ENCODE results near the gene TBC1D13.
A peak's percentile ranks its signal among the peaks of the same experiment; 100 is the strongest.
"Not testable (repeated sequence)": the region's sequence is repeated elsewhere in the genome, so short reads cannot be mapped to it uniquely, and the experiment has no call there.

The TBC1D13 gene

DNA sequence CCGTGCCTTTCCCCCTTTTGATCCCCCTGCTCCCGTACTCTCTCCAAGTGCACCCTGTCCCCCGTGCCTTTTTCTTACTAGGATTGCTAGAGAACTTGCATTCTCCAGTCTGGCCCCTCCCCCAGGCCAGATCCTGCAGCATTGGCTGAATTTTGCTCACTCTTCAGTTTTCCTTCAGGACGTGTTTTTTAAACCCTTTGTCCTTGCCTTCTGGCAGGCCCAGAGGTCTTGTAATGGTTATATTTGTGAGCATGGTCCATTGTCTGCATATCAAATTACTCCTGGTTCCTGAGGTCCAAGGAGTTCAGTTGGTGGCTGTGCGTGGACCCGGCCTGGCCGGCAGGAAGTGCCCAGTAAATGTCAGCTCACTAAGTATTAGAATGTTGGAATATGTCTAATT lies 606 bp downstream of the TBC1D13 start:
- DNase-seq: no peak

DNA sequence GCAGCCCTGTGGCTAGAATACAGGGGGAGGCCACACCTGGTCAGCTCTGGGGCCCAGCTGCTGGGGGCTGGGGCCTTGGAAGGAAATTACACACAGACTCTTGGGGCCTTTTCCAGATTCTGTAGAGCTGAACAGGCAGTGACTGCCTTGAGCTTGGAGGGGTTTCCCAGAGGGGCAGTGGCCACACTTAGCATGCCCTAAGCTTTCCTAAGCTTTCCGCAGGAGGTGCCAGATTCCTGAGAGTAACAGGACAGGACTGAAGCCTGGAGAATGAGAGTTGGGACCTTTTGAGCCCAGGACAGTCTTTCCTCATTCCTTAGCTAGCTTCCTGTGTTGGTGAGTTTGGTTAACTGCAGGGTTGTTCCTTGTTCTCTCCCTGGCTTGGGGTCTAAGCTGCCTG lies 1.4 kb downstream of the TBC1D13 start:
- DNase-seq: no peak

DNA sequence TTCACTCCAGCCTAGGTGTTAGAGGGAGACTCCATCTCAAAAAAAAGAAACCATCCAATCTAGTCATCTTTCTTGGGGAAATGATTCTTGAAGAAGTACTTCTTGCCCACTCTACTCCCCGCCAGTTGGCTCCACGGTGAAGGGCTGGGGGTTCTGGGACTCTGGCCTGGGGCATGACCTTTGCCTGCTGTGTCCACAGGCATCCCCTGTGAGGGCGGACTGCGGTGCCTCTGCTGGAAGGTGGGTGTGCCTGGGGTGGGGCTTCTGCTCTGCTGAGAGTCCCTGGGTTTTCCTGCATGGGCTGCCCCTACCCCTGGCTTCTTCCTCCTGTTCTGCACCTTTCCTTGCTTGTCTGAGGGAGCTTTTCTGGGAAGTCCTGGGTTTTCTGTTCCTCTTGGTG lies 3.5 kb downstream of the TBC1D13 start:
- DNase-seq: no peak

DNA sequence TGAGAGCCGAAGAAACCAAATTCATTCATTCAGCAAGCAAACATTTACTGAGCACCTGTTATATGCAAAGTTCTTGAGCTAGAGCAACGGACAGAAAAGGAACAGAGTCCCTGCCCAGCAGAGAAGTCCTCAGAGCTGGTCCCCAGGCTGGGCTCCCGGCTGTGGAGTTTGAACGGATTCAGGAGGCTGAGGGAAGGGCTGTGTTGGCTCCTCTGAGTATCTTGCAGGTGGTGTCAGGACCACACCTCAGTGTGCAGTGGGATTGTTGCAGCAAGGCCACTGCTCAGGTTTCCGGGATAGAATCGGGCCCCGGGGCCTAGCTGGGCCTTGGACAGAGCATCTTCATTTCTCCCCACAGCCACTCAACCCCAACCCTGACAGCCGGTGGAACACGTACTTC lies 5.1 kb downstream of the TBC1D13 start:
- no peak for DNase-seq

DNA sequence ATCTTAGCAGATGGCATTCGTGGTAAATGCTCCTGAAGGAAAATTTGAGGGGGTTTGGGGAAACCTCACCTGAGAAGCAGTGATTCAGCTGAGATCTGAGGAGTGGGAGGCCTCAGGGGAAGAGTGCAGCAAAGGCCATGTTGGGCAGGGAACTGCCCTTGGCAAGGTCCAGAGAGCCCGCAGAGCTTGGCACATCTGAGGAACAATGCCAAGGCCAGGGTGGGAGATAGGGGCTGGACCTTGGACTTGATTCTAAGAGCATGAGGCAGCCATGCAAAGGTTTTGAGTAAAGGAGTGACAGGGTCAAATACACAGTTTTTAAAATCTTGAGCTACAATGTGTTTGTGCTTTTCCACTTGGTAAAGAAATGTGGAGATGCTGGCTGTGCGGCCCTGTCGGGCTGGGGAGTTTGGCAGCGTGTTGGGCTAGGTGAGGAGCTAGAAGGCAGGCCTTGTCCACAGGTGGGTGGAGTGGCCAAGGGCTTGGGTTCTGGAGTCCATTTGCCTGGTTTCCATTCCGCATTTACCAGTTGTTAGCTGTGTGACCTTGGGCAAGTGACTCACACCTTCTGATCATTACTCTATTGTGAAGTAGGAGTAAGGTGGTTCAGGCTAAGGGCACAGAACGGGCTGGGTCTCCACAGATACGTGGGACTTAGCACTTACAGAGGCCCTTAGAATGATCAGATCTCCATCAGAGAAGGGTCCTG lies 6.1 kb downstream of the TBC1D13 start:
- DNase-seq: no peak

DNA sequence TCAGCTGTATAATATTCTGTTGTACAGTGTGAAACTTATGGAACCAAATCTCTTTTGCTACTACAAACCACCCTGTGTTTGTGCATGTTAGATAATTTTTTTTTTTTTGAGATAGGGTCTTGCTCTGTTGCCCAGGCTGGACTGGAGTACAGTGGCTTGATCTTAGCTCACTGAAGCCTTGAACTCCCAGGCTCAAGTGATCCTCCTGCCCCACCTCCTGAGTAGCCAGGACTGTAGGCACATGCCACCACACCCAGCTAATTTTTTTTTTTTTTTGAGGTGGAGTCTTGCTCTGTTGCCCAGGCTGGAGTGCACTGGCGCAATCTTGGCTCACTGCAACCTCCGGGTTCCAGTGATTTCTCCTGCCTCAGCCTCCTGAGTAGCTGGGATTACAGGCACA lies 7.9 kb downstream of the TBC1D13 start:
- not testable (repeated sequence) for DNase-seq

DNA sequence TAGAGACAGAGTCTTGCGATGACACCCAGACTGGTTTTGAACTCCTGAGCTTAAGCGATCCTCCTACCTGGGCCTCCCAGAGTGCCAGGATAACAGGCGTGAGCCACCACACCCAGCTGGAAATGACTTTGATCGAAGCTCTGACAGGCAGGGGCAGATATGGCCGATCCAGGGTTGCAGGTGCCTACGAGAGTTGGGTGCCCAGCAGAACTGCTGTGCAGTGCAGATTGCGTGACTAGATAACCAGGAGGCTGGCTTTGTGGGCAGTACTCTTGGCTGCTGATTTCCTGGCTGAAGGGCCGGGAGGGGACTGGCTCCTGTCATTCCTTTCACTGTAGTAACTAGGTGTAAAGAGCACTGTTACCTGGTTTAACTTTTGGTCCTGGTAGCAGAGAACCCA lies 11.8 kb downstream of the TBC1D13 start:
- no peak for DNase-seq

DNA sequence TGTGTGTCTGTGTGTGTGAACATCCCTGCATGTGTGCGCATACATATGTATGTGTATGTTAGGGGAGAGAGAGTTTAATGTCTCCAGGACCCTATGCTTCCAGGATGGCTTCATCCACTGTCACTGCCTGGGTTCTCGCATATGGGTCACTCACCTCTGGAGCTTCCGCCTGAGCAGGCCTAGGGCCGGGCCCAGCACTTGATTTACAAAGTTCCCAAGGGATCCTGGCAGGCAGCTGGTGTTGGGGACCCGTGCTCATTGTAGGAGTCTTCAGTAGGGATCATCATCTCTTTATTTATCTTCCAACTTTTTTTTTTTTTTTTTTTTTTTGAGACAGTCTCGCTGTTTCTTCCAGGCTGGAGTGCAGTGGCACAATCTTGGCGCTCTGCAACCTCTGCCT lies 13.0 kb downstream of the TBC1D13 start:
- no peak for DNase-seq

DNA sequence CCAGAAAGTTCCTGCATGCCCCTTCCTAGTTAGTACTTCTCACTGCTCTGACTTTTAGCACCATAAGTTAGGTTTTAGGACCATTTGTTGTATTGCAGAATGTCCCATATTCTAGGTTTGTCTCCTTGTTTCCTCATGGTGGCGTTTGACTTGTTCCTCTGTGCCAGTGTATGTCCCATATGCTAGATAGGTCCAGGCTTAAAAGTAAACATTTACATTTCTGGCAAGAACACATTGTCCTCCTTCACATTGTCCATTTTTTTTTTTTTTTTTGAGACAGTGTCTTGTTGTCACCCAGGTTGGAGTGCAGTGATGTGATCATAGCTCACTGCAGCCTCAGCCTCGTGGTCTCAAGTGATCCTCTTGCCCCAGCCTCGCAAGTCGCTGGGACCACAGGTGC lies 15.4 kb downstream of the TBC1D13 start:
- no peak for DNase-seq

DNA sequence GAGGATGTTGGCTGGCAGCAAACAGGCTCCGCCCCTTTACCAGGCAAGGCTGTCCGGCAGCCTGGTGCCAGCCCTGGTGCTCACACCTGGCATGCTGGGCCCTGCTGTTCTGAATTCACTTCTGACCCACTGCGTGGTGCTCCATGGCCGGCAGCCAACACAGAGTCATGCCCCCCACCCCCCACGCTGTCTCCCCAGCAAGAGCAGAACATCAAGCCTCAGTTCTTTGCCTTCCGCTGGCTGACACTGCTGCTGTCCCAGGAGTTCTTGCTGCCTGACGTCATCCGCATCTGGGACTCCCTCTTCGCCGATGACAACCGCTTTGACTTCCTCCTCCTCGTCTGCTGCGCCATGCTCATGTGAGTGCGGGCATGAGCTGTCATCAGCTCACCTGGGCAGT lies 18.6 kb downstream of the TBC1D13 start:
- DNase-seq: no peak

DNA sequence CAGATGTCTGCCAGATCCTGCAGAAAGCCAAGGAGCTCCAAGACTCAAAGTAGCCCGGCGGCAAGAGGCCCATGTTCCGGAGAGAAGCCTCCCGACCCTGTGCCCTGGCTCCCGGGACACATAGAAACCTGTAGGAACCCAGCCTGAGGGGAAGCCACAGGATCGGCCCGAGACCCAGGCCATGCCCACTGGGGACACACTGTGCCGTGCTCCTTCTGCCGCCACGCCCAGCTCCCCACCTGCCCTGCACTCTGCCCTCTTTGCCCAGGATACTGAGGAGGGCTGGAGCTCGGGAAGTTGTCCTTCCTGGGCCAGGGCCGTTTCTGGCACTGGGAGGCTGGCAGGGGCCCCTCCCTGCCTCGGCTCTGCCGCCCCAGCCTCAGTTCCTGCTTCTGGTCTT lies 20.8 kb downstream of the TBC1D13 start:
- DNase-seq: no peak

DNA sequence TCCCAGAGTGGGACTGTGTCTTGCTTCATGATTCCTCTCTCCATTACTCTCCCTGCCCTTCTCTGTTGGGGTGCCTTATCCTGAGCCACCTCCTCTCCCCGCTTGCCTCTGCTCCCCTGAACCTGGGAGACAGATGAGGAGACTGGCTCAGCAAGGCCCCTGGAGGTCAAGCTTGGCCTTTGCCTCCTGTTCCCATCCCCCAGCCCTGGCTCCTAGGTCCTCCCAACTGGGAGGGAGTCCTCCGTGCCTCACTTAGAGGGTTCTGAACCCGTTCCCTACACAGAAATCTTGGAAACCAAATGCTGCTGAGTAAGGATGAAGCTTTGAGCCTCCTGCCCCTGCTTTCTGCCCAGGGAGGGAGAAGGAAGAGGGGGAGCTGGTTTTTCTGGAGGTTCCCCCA lies 21.5 kb downstream of the TBC1D13 start:
- no peak for DNase-seq

DNA sequence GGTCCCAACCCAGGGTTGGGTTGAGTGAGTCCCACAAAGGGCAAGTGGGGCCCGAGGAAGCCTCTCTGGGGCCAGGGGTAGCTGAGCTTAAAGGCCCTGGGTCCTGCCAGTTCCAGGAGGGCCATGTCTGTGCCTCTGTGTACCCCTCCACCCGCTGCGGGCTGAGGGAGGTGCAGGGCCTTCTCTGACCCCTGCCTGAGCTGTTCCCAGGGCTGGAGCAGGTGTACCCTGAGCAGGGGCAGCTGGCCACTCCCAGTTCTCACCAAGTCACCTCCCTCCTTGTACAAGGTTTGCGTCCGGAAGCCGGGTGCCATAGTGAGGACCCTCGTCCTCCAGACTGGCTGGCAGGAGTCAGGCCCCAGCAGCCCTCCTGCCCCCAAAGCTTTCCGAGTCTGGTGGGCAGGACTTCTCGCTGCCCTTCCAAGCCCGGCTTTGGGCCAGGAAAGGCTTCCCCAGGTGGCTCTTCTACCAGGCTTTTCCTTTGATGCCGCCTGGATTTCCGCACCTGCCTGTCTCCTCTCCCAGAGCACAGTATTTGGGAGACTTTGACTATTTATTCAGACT lies 22.1 kb downstream of the TBC1D13 start:
- DNase-seq: no peak

DNA sequence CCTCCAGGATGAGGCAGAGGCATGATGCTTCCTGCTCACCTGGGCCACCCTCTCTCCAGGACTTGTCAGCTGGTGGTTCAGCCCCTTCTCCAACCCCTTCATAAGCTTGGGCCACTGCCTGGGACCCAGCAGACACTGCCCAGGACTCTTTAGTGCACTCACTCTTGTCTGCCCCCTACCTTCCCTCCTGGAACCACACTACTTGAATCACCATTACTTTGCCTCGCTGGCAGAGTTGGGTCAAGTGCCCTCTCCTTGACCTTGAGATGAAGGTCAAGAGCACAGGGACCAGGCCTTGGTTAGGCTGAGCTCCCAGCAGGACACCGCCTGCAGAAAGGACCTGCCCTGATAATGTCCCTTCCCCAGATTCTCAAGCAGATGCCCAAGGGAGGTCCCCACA lies 22.8 kb downstream of the TBC1D13 start:
- no peak for DNase-seq

DNA sequence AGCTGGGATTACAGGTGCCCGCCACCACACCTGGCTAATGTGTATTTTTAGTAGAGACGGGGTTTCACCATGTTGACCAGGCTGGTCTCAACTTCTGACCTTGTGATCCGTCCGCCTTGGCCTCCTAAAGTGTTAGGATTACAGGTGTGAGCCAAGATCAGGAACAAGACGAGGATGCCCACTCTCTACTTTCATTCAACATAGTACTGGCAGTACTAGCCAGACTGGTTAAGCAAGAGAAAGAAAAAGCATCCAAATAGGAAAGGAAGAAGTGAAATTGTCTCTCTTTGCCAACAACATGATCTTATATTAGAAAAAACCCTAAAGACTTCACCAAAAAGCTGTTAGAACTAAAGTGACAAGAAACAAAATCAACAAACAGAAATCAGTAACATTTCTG lies 23.8 kb downstream of the TBC1D13 start:
- DNase-seq: no peak

DNA sequence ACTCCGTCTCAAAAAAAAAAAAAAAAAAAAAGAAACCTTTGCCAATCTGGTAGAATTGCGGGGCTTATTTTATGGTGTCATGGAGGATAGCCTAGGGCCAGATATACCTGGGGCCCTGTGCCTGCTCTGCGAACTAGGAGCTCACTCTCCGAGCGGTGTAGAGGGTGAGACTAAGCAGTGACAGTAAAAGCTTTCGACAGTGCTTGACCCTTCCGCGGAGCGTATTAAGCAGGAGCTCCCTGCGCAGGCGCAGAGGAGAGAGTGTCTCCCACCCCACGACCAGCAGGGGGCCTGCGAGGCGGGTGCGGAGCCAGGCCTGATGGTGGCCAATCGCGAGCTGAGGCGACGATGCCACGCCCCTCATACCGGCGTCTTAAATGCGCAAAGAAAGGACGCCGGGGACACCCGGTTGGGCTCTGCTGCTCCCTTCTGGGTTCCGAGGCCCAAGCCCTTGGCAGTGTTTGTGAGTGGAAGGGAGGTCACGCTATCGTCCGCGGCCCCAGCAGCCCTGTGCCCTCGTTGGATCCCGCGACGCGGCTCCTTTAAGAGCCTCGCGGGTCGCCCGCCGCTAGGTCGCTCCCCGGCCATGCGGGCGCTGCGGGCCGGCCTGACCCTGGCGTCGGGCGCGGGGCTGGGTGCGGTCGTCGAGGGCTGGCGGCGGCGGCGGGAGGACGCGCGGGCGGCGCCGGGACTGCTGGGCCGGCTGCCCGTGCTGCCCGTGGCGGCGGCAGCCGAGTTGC lies 31.2 kb downstream of the TBC1D13 start, which contains the start of gene ENDOG:
TSS of gene ENDOG (plus strand) at position 402 of the 740 bp plus-strand sequence. CDS start at position 587, 185 bp downstream.
- DNase-seq: peak; percentile 97

DNA sequence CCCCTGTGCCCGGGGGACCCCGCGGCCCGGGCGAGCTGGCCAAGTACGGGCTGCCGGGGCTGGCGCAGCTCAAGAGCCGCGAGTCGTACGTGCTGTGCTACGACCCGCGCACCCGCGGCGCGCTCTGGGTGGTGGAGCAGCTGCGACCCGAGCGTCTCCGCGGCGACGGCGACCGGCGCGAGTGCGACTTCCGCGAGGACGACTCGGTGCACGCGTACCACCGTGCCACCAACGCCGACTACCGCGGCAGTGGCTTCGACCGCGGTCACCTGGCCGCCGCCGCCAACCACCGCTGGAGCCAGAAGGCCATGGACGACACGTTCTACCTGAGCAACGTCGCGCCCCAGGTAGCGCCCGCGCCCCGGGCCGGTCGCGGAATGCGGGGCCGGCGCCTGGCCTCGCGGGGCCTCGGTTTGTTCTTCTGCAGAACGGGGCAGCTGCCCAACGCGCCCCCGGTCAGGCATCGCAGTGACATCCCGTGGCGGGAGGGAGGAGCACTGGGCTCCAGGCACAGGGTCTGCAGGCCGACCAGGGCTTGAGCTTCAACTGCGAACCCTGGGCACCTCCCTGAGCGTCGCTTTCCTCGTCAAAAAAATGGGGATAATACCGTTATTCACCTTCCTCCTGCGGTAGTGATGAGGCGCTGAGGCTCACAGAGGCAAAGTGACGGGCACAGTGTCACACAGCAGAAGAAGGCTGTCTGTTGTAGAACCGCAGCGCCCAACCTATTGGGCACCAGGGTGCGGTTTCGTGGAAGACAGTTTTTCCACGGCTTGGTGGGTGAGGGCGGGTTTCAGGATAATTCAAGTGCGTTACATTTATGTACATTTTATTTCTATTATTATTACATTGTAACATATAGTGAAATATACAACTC lies 32.0 kb downstream of the TBC1D13 start:
- peak; percentile 45 for DNase-seq

DNA sequence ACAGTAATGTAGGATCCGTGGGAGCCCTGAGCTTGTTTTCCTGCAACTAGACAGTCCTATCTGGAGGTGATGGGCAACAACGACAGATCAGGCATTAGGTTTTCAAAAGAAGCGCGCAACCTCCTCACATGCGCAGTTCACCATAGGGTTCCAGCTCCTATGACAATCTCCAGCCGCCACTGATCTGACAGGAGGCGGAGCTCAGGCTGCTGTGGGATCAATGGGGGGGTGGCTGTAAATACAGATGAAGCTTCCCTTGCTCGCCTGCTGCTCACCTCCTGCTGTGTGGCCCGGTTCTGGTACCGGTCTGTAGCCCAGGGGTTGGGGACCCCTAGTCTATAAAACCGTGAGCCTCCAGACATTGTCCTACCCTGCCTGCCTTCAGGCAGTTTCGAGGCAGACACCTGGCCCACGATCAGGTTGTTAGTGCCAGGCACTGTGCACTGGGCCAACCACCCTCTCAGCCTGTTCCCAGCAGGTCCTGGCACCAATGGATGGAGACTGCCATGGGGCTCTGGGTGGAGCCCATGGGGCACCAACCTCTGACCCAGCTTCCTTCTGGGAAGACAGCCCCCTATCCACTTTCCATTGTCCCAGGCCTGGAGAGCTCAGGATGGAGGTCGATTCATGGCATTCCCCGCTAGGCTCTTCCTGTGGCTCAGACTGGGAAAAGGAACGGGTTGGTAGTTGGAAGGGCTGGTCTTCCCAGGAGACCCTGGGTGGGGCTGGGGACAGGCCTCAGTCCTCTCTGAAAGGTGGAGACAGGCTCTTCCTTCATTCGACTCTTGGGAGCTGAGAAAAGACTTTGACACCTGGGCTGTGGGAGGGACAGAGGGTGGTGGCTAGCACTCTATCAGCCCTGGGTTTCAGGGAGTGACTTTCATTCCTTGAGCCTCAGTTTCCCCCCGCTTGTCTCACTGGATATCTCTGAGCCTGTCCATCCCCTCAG lies 32.9 kb downstream of the TBC1D13 start:
- no peak for DNase-seq

DNA sequence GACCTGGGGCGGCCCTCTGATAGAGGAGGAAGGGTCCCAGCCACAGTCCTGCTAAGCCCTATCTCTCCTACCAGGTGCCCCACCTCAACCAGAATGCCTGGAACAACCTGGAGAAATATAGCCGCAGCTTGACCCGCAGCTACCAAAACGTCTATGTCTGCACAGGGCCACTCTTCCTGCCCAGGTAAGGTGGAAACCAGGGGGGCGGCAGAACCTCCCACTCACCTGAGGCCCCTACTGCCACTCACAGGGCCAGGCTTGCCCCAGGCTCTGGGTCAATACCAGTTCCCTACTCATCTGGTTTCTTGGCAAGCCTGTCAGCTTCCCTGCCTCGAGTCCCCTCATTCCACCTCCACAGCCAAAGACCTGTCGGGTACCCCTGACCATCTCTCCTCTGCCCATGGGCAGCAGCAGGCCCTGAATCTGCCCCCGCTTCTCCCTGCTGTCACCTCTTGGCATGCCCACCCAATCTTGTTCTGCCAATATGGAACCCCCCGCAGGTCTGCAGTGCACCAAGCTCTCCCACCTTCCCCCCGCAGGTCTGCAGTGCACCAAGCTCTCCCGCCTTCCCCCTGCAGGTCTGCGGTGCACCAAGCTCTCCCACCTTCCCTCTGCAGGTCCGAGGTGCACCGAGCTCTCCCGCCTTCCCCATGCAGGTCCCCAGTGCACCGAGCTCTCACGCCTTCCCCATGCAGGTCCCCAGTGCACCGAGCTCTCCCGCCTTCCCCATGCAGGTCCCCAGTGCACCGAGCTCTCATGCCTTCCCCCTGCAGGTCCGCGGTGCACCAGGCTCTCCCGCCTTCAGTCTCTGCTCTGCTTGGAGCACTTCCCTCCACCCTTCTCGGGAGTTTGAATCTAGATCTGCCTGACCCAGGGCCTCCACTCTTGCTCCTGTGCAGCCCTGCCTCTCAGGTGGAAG lies 33.9 kb downstream of the TBC1D13 start:
- DNase-seq: no peak

DNA sequence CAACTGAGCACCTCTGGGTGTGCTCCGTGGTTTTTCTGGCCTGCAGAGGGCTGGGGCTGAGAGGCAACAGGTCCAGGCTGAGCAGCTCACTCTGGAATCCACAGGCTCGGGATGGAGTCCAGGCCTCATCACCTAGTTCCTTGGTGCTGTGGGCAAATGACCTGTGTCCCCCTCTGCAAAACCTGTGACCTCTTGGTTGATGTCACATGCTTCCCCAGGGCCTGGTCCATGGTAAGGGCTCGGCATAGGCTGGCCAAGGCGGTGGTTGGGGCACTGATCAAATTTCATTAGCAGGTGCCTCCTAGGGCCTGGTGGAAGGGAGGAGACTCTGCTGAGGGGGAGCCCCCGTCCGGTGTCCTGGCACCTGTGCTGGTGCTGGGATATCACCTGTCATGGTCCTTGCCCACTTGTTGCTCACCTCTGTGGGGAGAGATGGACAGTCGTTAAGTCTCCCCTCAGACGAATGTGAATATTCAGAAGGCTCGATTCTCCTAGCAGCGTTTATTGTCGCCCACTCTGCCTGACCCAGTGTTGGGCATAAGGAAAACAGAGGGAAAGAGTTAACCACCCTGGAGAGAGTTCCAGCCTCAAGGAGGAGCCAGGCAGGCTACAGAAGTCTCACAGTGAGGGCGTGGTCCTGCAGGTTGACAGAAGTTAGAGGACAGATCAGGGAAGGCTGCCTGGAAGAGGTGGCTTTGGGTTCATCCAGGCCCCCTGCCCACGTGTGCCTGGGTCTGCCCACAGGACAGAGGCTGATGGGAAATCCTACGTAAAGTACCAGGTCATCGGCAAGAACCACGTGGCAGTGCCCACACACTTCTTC lies 34.7 kb downstream of the TBC1D13 start:
- no peak for DNase-seq

Measured in stimulated activated CD4-positive, alpha-beta T cell treated with anti-CD3 and anti-CD28 coated beads, Interleukin-1b, Interleukin-23, amount 100 ng/mL, for 48 hours (primary cell).